SK-N-SH treated with all-trans-retinoic acid at 6 μM for 48 hours (cell line): ENCODE measurements around the gene TEKT1.
A peak's percentile ranks its signal among the peaks of the same experiment; 100 is the strongest.

Experiments used
- ATAC-seq: fragments of 200-7000 bp; cut with Tn5 transposase; 3 replicates; pipeline ENCODE4 v1.9.1; 2020; ENCODE audit warnings: mild to moderate bottlenecking, moderate library complexity
- BACH2 ChIP-seq: fragments of 250-450 bp; sonication (Bioruptor Pico); IDR thresholded peaks from 2 replicates; pipeline ENCODE4 v1.9.0; 2021; ENCODE audit warnings: mild to moderate bottlenecking, borderline replicate concordance
- CREB5 ChIP-seq: fragments of 250-450 bp; sonication (Bioruptor Pico); IDR thresholded peaks from 2 replicates; pipeline ENCODE4 v1.5.1; 2020; ENCODE audit warnings: low read depth, mild to moderate bottlenecking, moderate library complexity
- CSDC2 ChIP-seq: fragments of 250-450 bp; sonication (Bioruptor Pico); IDR thresholded peaks from 2 replicates; pipeline ENCODE4 v1.5.0; 2020; ENCODE audit warnings: mild to moderate bottlenecking, moderate library complexity
- CSRNP3 ChIP-seq: fragments of 250-450 bp; sonication (Bioruptor Pico); IDR thresholded peaks from 2 replicates; pipeline ENCODE4 v1.5.1; 2021; ENCODE audit warnings: mild to moderate bottlenecking, moderate library complexity
- GLIS3 ChIP-seq: fragments of 250-450 bp; sonication (Bioruptor Pico); IDR thresholded peaks from 2 replicates; pipeline ENCODE4 v1.5.0; 2020; ENCODE audit warnings: mild to moderate bottlenecking, moderate library complexity
- OSR1 ChIP-seq: fragments of 250-450 bp; sonication (Bioruptor Pico); IDR thresholded peaks from 2 replicates; pipeline ENCODE4 v1.8.0; 2022; ENCODE audit warnings: moderate library complexity, mild to moderate bottlenecking, inconsistent platforms
- PATZ1 ChIP-seq: fragments of 250-450 bp; sonication (Bioruptor Pico); IDR thresholded peaks from 2 replicates; pipeline ENCODE4 v1.8.0; 2020; ENCODE audit warnings: mild to moderate bottlenecking, moderate library complexity, borderline replicate concordance
- POU6F1 ChIP-seq: fragments of 250-450 bp; sonication (Bioruptor Pico); IDR thresholded peaks from 2 replicates; pipeline ENCODE4 v1.8.0; 2021; ENCODE audit warnings: low read depth, mild to moderate bottlenecking, moderate library complexity, borderline replicate concordance
- SNAI2 ChIP-seq: fragments of 250-450 bp; sonication (Bioruptor Pico); IDR thresholded peaks from 2 replicates; pipeline ENCODE4 v1.5.0; 2020; ENCODE audit warnings: mild to moderate bottlenecking, moderate library complexity
- TCF4 ChIP-seq: fragments of 250-450 bp; sonication (Bioruptor Pico); IDR thresholded peaks from 2 replicates; pipeline ENCODE4 v1.8.0; 2021; ENCODE audit warnings: mild to moderate bottlenecking, moderate library complexity, borderline replicate concordance
- TSHZ2 ChIP-seq: fragments of 250-450 bp; sonication (Bioruptor Pico); IDR thresholded peaks from 2 replicates; pipeline ENCODE4 v1.5.0; 2020; ENCODE audit warnings: mild to moderate bottlenecking, moderate library complexity
- ZC3H10 ChIP-seq: fragments of 250-450 bp; sonication (Bioruptor Pico); IDR thresholded peaks from 2 replicates; pipeline ENCODE4 v1.5.1; 2021; ENCODE audit warnings: mild to moderate bottlenecking, moderate library complexity
- ZFP30 ChIP-seq: fragments of 450-650 bp; formaldehyde crosslinking; IDR thresholded peaks from 2 replicates; pipeline ENCODE4 v1.5.0; 2022; ENCODE audit warnings: mild to moderate bottlenecking, moderate library complexity
- ZNF565 ChIP-seq: fragments of 450-650 bp; formaldehyde crosslinking; conservative IDR thresholded peaks from 2 replicates; pipeline ENCODE4 v1.5.0; 2020; ENCODE audit warnings: low read depth, mild to moderate bottlenecking, moderate library complexity

Gene TEKT1

GRCh38 chr17:6753006-6753445, 78.5 kb downstream of the TEKT1 start:
- no peak for TF ChIP-seq BACH2
- no peak for TF ChIP-seq GLIS3
- TF ChIP-seq ZC3H10: no peak
- no peak for TF ChIP-seq POU6F1 (CRISPR knock-in tag)
- no peak for TF ChIP-seq CSDC2 (CRISPR knock-in tag)
- TF ChIP-seq ZFP30: no peak
- no peak for TF ChIP-seq OSR1
- TF ChIP-seq SNAI2 (CRISPR knock-in tag): no peak
- TF ChIP-seq, all 23 proteins: peak for 0
- ATAC-seq: peak; percentile 33; the same call in 2 of the 3 replicates

- ATAC-seq: peak; percentile 65
These were observed 79.2 kb downstream of the TEKT1 start for GRCh38 chr17:6752068-6752909.

More at GRCh38 chr17:6752068-6752909, 79.2 kb downstream of the TEKT1 start:
- no peak for TF ChIP-seq GLIS3
- no peak for TF ChIP-seq TSHZ2 (CRISPR knock-in tag)
- no peak for TF ChIP-seq CSRNP3 (CRISPR knock-in tag)
- no peak for TF ChIP-seq OSR1
- TF ChIP-seq PATZ1 (CRISPR knock-in tag): no peak
- no peak for TF ChIP-seq CREB5
- TF ChIP-seq SNAI2 (CRISPR knock-in tag): no peak
- no peak for TF ChIP-seq ZNF565 (CRISPR knock-in tag)
- TF ChIP-seq TCF4 (CRISPR knock-in tag): no peak
